BJ (cell line): ENCODE measurements around the gene SAMM50. TPM values are rescaled to one million over a fixed set of nuclear protein-coding genes. Genes with fewer than 3 reads are reported as not detected.
A peak's percentile ranks its signal among the peaks of the same experiment; 100 is the strongest.

ENCODE experiments used
- CTCF ChIA-PET: fragments of 350-600 bp; formaldehyde crosslinking; extraction: SDS; loops from one replicate; lab custom pipeline; 2021; ENCODE audit warnings: antibody characterized with exemption, inconsistent platforms; lab: Yijun Ruan, JAX
- POLR2A ChIA-PET: fragments of 300-600 bp; sonication (Branson Sonifier 250); formaldehyde crosslinking; extraction: SDS; loops from one replicate; lab custom pipeline; 2021; ENCODE audit warnings: antibody characterized with exemption; lab: Charles Lee
- DNase-seq: peaks from one replicate; pipeline ENCODE4 v3.0.0-alpha.2; 2011; ENCODE audit warnings: low read depth
- H3K27me3 ChIP-seq: 2 replicates; pipeline ENCODE4 v1.6.0; 2011; ENCODE audit warnings: low read length; ENCODE audit not compliant: control insufficient read depth, insufficient read depth
- H3K36me3 ChIP-seq: 2 replicates; pipeline ENCODE4 v1.5.1; 2011; ENCODE audit warnings: low read length; ENCODE audit not compliant: control insufficient read depth, insufficient read depth
- H3K4me3 ChIP-seq: 2 replicates; pipeline ENCODE4 v1.5.1; 2011; ENCODE audit warnings: low read depth, mild to moderate bottlenecking, control low read depth, low read length
- CTCF ChIP-seq: IDR thresholded peaks from 2 replicates; pipeline ENCODE4 v1.5.1; 2011; ENCODE audit warnings: low read depth, mild to moderate bottlenecking, control low read depth, inconsistent platforms, low read length, moderate library complexity; ENCODE audit not compliant: insufficient read depth
- polyA plus RNA-seq: library from polyadenylated mRNA; depleted of rRNA; stranded (reverse); fragments of >200 nt; gene quantifications from 2 replicates; pipeline ENCODE4 v1.2.3, GENCODE V29; 2011

The SAMM50 gene
- polyA plus RNA-seq, 1 experiment, result 40.7 TPM

- TF ChIP-seq CTCF, result no peak
- H3K4me3 ChIP-seq, result no peak overlapping the region
- H3K36me3 ChIP-seq, result peaks cover 4% of the 10 kb centered on the region; the same call in 1 of the 2 replicates
- POLR2A ChIA-PET, result no interaction called here
- CTCF ChIA-PET, result interaction anchor here (0.6 to 9.3 kb wide), 21 partner anchors 8 to 689 kb away, joined by 3 to 178 read pairs (median 5); partner anchors contain the start of genes PNPLA3, PNPLA5 and SAMM50
- DNase-seq, result no peak
- no peaks in the 10 kb centered on the region for H3K27me3 ChIP-seq
These were observed 8.9 kb upstream of the SAMM50 start for GRCh38 chr22:43946384-43946667.

- ChIA-PET CTCF (interaction anchor here (9.3 kb wide), 1 partner anchor 62 kb away, joined by 178 read pairs; the partner anchor contains the start of gene PNPLA5), POLR2A (no interaction called here)
- Histone ChIP-seq H3K4me3 (no peak overlapping the region), H3K27me3 (no peaks in the 10 kb centered on the region), H3K36me3 (peaks cover 4% of the 10 kb centered on the region; the same call in 1 of the 2 replicates)
- no peak for DNase-seq
- TF ChIP-seq CTCF, result no peak
These were observed 6.3 kb upstream of the SAMM50 start for GRCh38 chr22:43948836-43949406.

GRCh38 chr22:43951391-43951790 lies 3.9 kb upstream of the SAMM50 start:
- no peak for DNase-seq
- CTCF ChIA-PET, result interaction anchor here (0.9 to 1.5 kb wide), 2 partner anchors 61 to 103 kb away, joined by 3 to 4 read pairs; no protein-coding TSS in a partner anchor
- POLR2A ChIA-PET, result no interaction called here
- Histone ChIP-seq H3K27me3 (no peaks in the 10 kb centered on the region), H3K4me3 (no peak overlapping the region), H3K36me3 (no peaks in the 10 kb centered on the region; the same call in 1 of the 2 replicates)
- no peak for TF ChIP-seq CTCF

- H3K4me3 ChIP-seq, result no peak overlapping the region
- no peak for TF ChIP-seq CTCF
- DNase-seq, result no peak
- no peaks in the 10 kb centered on the region; the same call in 1 of the 2 replicates for H3K36me3 ChIP-seq
- H3K27me3 ChIP-seq, result no peaks in the 10 kb centered on the region
- ChIA-PET POLR2A (no interaction called here), CTCF (interaction anchor here (0.7 to 1.5 kb wide), 4 partner anchors 62 to 673 kb away, joined by 3 to 6 read pairs (median 4); no protein-coding TSS in a partner anchor)
These were observed 3.3 kb upstream of the SAMM50 start for GRCh38 chr22:43951966-43952365.

- no peak for DNase-seq
- no peak for TF ChIP-seq CTCF
- Histone ChIP-seq H3K36me3 (no peaks in the 10 kb centered on the region), H3K4me3 (peak overlapping the region; percentile 83), H3K27me3 (no peaks in the 10 kb centered on the region)
- POLR2A ChIA-PET, result no interaction called here
- CTCF ChIA-PET, result interaction anchor here (1.0 to 1.8 kb wide), 5 partner anchors 9 to 735 kb away, joined by 3 to 23 read pairs (median 4); no protein-coding TSS in a partner anchor
These were observed 1.1 kb upstream of the SAMM50 start for GRCh38 chr22:43953988-43954785.
